Mesenchymal stem cell (in vitro differentiated cells and primary cell): ENCODE results near the gene IDH3A.

Source experiments
- DNase-seq: peaks from one replicate; pipeline ENCODE4 v3.0.0-alpha.2; 2013
- H2AFZ ChIP-seq: one replicate; pipeline ENCODE4 v1.6.1; 2013; ENCODE audit warnings: low read depth, mild to moderate bottlenecking, control low read depth, inconsistent platforms, low read length, moderate library complexity
- H2AK5ac ChIP-seq: 2 replicates; pipeline ENCODE4 v1.6.1; 2013; ENCODE audit warnings: low read length, moderate library complexity, mild to moderate bottlenecking, inconsistent platforms; ENCODE audit not compliant: severe bottlenecking
- H2BK120ac ChIP-seq: one replicate; pipeline ENCODE4 v1.6.1; 2013; ENCODE audit warnings: low read depth, mild to moderate bottlenecking, inconsistent platforms, low read length, moderate library complexity
- H2BK12ac ChIP-seq, 2 experiments: one replicate each; pipeline ENCODE4 v1.6.1; 2013; ENCODE audit warnings: inconsistent platforms in 2 of 2, low read length in 2 of 2, mild to moderate bottlenecking in 2 of 2, moderate library complexity in 2 of 2, control low read depth in 1 of 2
- H2BK15ac ChIP-seq: one replicate; pipeline ENCODE4 v1.6.1; 2013; ENCODE audit warnings: mild to moderate bottlenecking, low read depth, inconsistent platforms; ENCODE audit not compliant: poor library complexity, severe bottlenecking
- H2BK5ac ChIP-seq: 2 replicates; pipeline ENCODE4 v1.6.1; 2013; ENCODE audit warnings: low read depth, mild to moderate bottlenecking, low read length, control low read depth, inconsistent platforms; ENCODE audit not compliant: poor library complexity, severe bottlenecking
- H3K14ac ChIP-seq, 2 experiments: one replicate each; pipeline ENCODE4 v1.6.1; 2013; ENCODE audit warnings: inconsistent platforms in 2 of 2, low read length in 2 of 2, control low read depth in 1 of 2, mild to moderate bottlenecking in 1 of 2, moderate library complexity in 1 of 2
- H3K18ac ChIP-seq, 2 experiments: one replicate each; pipeline ENCODE4 v1.6.1; 2013; ENCODE audit warnings: inconsistent platforms in 2 of 2, low read length in 2 of 2, control low read depth in 1 of 2, low read depth in 1 of 2, mild to moderate bottlenecking in 1 of 2
- H3K23ac ChIP-seq, 2 experiments: one replicate each; pipeline ENCODE4 v1.6.1; 2013; ENCODE audit warnings: inconsistent platforms in 2 of 2, low read length in 2 of 2, mild to moderate bottlenecking in 2 of 2, moderate library complexity in 2 of 2, control low read depth in 1 of 2
- H3K27ac ChIP-seq: 2 replicates; pipeline ENCODE4 v1.5.1; 2013; ENCODE audit warnings: mild to moderate bottlenecking, moderate library complexity, low read length, control low read depth, inconsistent platforms; ENCODE audit not compliant: poor library complexity, severe bottlenecking
- H3K27me3 ChIP-seq, 2 experiments: 2 replicates each; pipeline versions ENCODE4 v1.6.1 to v1.7.0; 2013; ENCODE audit warnings: low read length in 2 of 2, mild to moderate bottlenecking in 2 of 2, moderate library complexity in 2 of 2, control low read depth in 1 of 2, inconsistent platforms in 1 of 2; ENCODE audit not compliant: control insufficient read depth in 1 of 2, insufficient read depth in 1 of 2
- H3K36me3 ChIP-seq, 2 experiments: 2 replicates each; pipeline versions ENCODE4 v1.6.1 to v1.7.0; 2013; ENCODE audit warnings: low read length in 2 of 2, control low read depth in 1 of 2, inconsistent platforms in 1 of 2, low read depth in 1 of 2, mild to moderate bottlenecking in 1 of 2; ENCODE audit not compliant: insufficient read depth in 2 of 2, control insufficient read depth in 1 of 2
- H3K4ac ChIP-seq, 2 experiments: one replicate each; pipeline ENCODE4 v1.6.1; 2013; ENCODE audit warnings: inconsistent platforms in 2 of 2, low read length in 2 of 2, mild to moderate bottlenecking in 2 of 2, moderate library complexity in 2 of 2, control low read depth in 1 of 2, low read depth in 1 of 2
- H3K4me1 ChIP-seq: 2 replicates; pipeline ENCODE4 v1.6.1; 2013; ENCODE audit warnings: low read depth, low read length, control low read depth; ENCODE audit not compliant: control insufficient read depth, insufficient read depth
- H3K4me2 ChIP-seq: 2 replicates; pipeline ENCODE4 v1.6.1; 2013; ENCODE audit warnings: low read length, mild to moderate bottlenecking, inconsistent platforms; ENCODE audit not compliant: poor library complexity, severe bottlenecking
- H3K4me3 ChIP-seq, 2 experiments: 2 replicates each; pipeline versions ENCODE4 v1.5.1 to v1.7.0; 2013; ENCODE audit warnings: low read length in 2 of 2, mild to moderate bottlenecking in 2 of 2, control low read depth in 1 of 2, low read depth in 1 of 2; ENCODE audit not compliant: insufficient read depth in 1 of 2
- H3K79me1 ChIP-seq: replicated peaks from 2 replicates; pipeline ENCODE4 v1.6.1; 2013; ENCODE audit warnings: mild to moderate bottlenecking, control low read depth, low read length, inconsistent platforms; ENCODE audit not compliant: poor library complexity, severe bottlenecking
- H3K9ac ChIP-seq: 2 replicates; pipeline ENCODE4 v1.7.0; 2013; ENCODE audit warnings: mild to moderate bottlenecking, low read length, moderate library complexity
- H3K9me3 ChIP-seq: 2 replicates; pipeline ENCODE4 v1.7.0; 2013; ENCODE audit warnings: mild to moderate bottlenecking, low read length; ENCODE audit not compliant: control insufficient read depth
- H4K8ac ChIP-seq: one replicate; pipeline ENCODE4 v1.6.1; 2013; ENCODE audit warnings: inconsistent platforms, mild to moderate bottlenecking, low read length, moderate library complexity
- H4K91ac ChIP-seq: one replicate; pipeline ENCODE4 v1.6.1; 2013; ENCODE audit warnings: mild to moderate bottlenecking, low read length, inconsistent platforms
- WGBS: methylation state at CpG from one replicate; pipeline ENCODE4 v1.1.7; 2013; ENCODE audit warnings: mixed read lengths; 5-methylcytosine and 5-hydroxymethylcytosine counted together

IDH3A gene

GRCh38 chr15:78178064-78178463, 28.9 kb downstream of the IDH3A start:
- Histone ChIP-seq H2AFZ (no peak overlapping the region), H3K23ac (no peak overlapping the region), H2BK15ac (no peak overlapping the region), H3K9me3 (no peaks in the 10 kb centered on the region), H3K27me3 (peaks cover 0 to 26% of the 10 kb centered on the region in 2 experiments), H3K9ac (no peak overlapping the region), H3K36me3 (peaks cover 0 to 12% of the 10 kb centered on the region in 2 experiments), H3K27ac (no peak overlapping the region), H3K18ac (no peak overlapping the region), H4K8ac (no peak overlapping the region), H3K4me2 (no peak overlapping the region), H2BK12ac (no peak overlapping the region), H2BK120ac (no peak overlapping the region), H2AK5ac (no peak overlapping the region), H3K4me1 (peaks cover 3% of the 10 kb centered on the region), H3K14ac (no peak overlapping the region), H3K79me1 (no peaks in the 10 kb centered on the region), H3K4ac (no peak overlapping the region), H3K4me3 (no peak overlapping the region), H4K91ac (no peak overlapping the region), H2BK5ac (no peak overlapping the region)
- 83% methylated on average over 6 of the region's 6 CpGs for WGBS
- no peak for DNase-seq

GRCh38 chr15:78179286-78179840, 30.2 kb downstream of the IDH3A start:
- Histone ChIP-seq H2BK15ac (no peak overlapping the region), H3K27me3 (peaks cover 0 to 26% of the 10 kb centered on the region in 2 experiments), H3K14ac (no peak overlapping the region), H2AFZ (no peak overlapping the region), H3K27ac (no peak overlapping the region), H3K4me1 (peaks cover 3% of the 10 kb centered on the region), H3K18ac (no peak overlapping the region), H3K23ac (no peak overlapping the region), H3K79me1 (no peaks in the 10 kb centered on the region), H3K9ac (no peak overlapping the region), H2AK5ac (no peak overlapping the region), H3K4ac (no peak overlapping the region), H3K9me3 (no peaks in the 10 kb centered on the region), H3K36me3 (peaks cover 0 to 1% of the 10 kb centered on the region in 2 experiments), H3K4me2 (no peak overlapping the region), H2BK5ac (no peak overlapping the region), H3K4me3 (no peak overlapping the region), H4K8ac (no peak overlapping the region), H4K91ac (no peak overlapping the region), H2BK120ac (no peak overlapping the region), H2BK12ac (no peak overlapping the region)
- 94% methylated on average over 9 of the region's 12 CpGs for WGBS
- no peak for DNase-seq

GRCh38 chr15:78179906-78180305, 30.7 kb downstream of the IDH3A start:
- WGBS = 90% methylated on average over 5 of the region's 5 CpGs
- H3K4me3 ChIP-seq = no peak overlapping the region
- no peak overlapping the region for H2BK12ac ChIP-seq
- no peak overlapping the region for H2BK5ac ChIP-seq
- H3K18ac ChIP-seq = no peak overlapping the region
- no peak overlapping the region for H3K27ac ChIP-seq
- H2AFZ ChIP-seq = no peak overlapping the region
- no peaks in the 10 kb centered on the region for H3K36me3 ChIP-seq
- no peak overlapping the region for H2BK120ac ChIP-seq
- H3K27me3 ChIP-seq = peaks cover 0 to 26% of the 10 kb centered on the region in 2 experiments
- no peak overlapping the region for H3K4ac ChIP-seq
- H4K91ac ChIP-seq = no peak overlapping the region
- no peak overlapping the region for H4K8ac ChIP-seq
- H2BK15ac ChIP-seq = no peak overlapping the region
- no peaks in the 10 kb centered on the region for H3K9me3 ChIP-seq
- H3K4me1 ChIP-seq = peaks cover 3% of the 10 kb centered on the region
- no peak for DNase-seq
- H3K9ac ChIP-seq = no peak overlapping the region
- H3K14ac ChIP-seq = no peak overlapping the region
- H3K4me2 ChIP-seq = no peak overlapping the region
- no peak overlapping the region for H3K23ac ChIP-seq
- H3K79me1 ChIP-seq = no peaks in the 10 kb centered on the region
- no peak overlapping the region for H2AK5ac ChIP-seq

- Histone ChIP-seq H2BK12ac (no peak overlapping the region), H3K23ac (no peak overlapping the region), H4K91ac (no peak overlapping the region), H3K36me3 (no peaks in the 10 kb centered on the region), H3K4me1 (peaks cover 3% of the 10 kb centered on the region), H2BK120ac (no peak overlapping the region), H2AFZ (no peak overlapping the region), H2AK5ac (no peak overlapping the region), H3K18ac (no peak overlapping the region), H2BK5ac (no peak overlapping the region), H3K9ac (no peak overlapping the region), H3K79me1 (no peaks in the 10 kb centered on the region), H3K4me3 (no peak overlapping the region), H3K27ac (no peak overlapping the region), H4K8ac (no peak overlapping the region), H2BK15ac (no peak overlapping the region), H3K4ac (no peak overlapping the region), H3K14ac (no peak overlapping the region), H3K27me3 (peaks cover 0 to 23% of the 10 kb centered on the region in 2 experiments), H3K4me2 (no peak overlapping the region), H3K9me3 (no peaks in the 10 kb centered on the region)
- DNase-seq = no peak
- WGBS = 89% methylated on average over 5 of the region's 5 CpGs
Measured at GRCh38 chr15:78182336-78182700, 33.2 kb downstream of the IDH3A start.
